GM12872 (cell line): ENCODE results near the gene SMOC2.

Experiments used
- CTCF ChIP-seq: IDR thresholded peaks from 3 replicates; pipeline ENCODE4 v1.5.1; 2011; ENCODE audit warnings: low read depth, mild to moderate bottlenecking, low read length, moderate library complexity; ENCODE audit not compliant: insufficient read depth

Gene SMOC2

DNA sequence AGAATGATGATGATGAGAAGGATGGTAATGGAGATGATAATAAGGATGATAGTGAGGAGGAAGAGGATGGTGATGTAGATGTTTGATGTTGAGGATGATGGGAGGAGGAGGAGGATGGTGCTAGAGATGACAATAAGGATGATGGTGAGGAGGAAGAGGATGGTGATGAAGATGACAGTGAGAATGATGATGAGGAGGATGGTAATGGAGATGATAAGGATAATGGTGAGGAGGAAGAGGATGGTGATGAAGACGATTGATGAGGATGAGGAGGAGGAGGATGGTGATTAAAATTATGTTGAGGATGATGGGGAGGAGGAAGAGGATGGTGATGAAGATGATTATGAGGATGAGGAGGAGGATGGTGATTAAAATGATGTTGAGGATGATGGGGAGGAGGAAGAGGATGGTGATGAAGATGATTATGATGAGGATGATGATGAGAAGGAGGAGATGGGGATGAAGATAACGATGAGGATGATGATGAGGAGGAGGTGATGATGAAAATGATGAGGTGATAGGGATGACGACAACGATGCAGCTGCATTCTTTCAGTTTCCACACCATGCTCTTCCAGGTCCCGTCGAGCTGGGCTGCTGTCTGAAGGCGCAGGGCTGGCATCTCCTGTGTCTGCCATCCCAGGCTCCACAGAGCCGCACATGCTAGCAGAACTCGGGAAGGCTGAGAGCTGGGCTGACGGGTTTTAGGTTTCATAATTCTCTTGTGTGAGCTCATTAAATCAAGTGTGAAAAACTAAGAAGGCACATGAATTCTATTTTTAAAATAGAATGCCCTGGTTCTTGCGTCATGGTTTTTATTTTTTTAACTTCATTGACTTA is 274.9 kb downstream of the SMOC2 start:
- no peak for TF ChIP-seq CTCF

GRCh38 chr6:168716581-168716980 is 275.6 kb downstream of the SMOC2 start:
- no peak for TF ChIP-seq CTCF

DNA sequence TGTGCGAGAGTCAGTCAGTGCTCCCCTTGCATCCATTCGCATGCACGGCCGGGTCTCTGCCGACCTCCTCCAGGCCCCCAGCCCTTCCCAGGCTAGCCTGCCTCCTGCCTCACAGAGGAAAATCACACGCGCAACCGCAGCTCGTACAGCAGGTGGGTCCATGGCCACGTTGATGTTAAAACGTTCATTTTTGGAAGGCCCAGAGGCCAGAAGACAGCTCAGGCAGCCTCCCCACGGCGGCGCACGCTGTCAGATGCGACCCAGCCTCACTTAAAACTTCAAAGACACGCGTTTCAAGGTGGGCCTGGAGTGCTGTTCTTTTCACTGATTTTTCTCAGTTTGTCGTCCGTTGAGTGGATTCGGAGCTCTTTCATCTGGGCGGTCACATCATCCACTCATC is 276.5 kb downstream of the SMOC2 start:
- no peak for TF ChIP-seq CTCF
